ENCODE measurements around the gene AURKAIP1. TPM values are rescaled to one million over a fixed set of nuclear protein-coding genes. Genes with fewer than 3 reads are reported as not detected.

Gene AURKAIP1
- total and polyA plus RNA-seq, 2 of the 4 experiments (the other 2 are of a cell fraction), result 45.7 to 107 TPM

DNA sequence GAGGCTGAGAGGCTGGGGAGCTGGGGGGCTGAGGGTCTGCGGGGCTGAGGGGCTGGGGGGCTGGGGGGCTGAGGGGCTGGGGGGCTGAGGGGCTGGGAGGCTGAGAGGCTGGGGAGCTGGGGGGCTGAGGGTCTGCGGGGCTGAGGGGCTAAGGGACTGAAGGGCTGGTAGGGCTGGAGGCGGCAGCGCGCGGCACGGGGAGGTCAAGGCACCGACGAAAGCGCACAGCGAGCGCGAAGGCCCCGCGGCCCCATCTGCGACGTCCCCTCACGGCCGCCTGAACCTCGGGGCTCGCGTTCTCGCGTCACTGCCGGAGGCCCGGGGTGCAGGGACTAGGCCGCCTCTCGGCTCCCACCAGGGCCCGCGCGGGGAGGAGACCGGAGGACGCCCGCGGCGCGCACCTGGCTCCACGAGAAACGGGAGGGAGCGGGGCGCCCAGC, 50.9 kb downstream of the AURKAIP1 start:
- ATAC-seq (ENCODE audit: low read depth) (peak; percentile 43; the same call in 1 of the 2 replicates), DNase-seq (no peak)
- H3K56ac ChIP-seq (ENCODE audit: extremely low read depth, insufficient read depth, low read length), result no peak overlapping the region
- POLR2A ChIA-PET (ENCODE audit: unreplicated experiment), result no interaction called here
- peak overlapping the region; percentile 99 for H3K4me3 ChIP-seq (ENCODE audit: insufficient read depth, low read depth, low read length)
- H4K8ac ChIP-seq (ENCODE audit: low read depth in 2 of 2, low read length in 2 of 2), result peak overlapping the region; percentile 74 to 88; a peak in 3 of 4 replicates
- H3K9me1 ChIP-seq (ENCODE audit: insufficient read depth, low read length), result peaks cover 2% of the 10 kb centered on the region
- in situ Hi-C loops (cut with MboI; ENCODE audit: low sequenced_read_pairs) (no loop called here), intact Hi-C loops (cut with micrococcal nuclease) (no loop called here), dilution Hi-C loops (cut with HindIII; ENCODE audit: low sequenced_read_pairs, unreplicated experiment) (no loop called here)
- H3K27me3 ChIP-seq (ENCODE audit: control insufficient read depth, insufficient read depth, low read length), result no peaks in the 10 kb centered on the region
- no peaks in the 10 kb centered on the region for H3K9me3 ChIP-seq (ENCODE audit: control insufficient read depth, insufficient read depth, low read length)
- H2AK5ac ChIP-seq (ENCODE audit: low read depth, low read length), result peak overlapping the region; percentile 82
- H2BK20ac ChIP-seq (ENCODE audit: low read depth, low read length), result no peak overlapping the region
- peak overlapping the region; percentile 51; the same call in 1 of the 2 replicates for H3K23ac ChIP-seq (ENCODE audit: low read depth, low read length)
- peaks cover 0 to 59% of the 10 kb centered on the region in 2 experiments for H3K79me1 ChIP-seq (ENCODE audit: low read depth in 1 of 2, low read length in 2 of 2)
- H2AFZ ChIP-seq (replicated peaks; ENCODE audit: low read length, poor library complexity), result peak overlapping the region; percentile 96
- H2BK120ac ChIP-seq (ENCODE audit: low read depth, low read length), result no peak overlapping the region
- H3K4me2 ChIP-seq (ENCODE audit: low read depth, low read length), result peak overlapping the region; percentile 55; the same call in 1 of the 2 replicates
- peak overlapping the region; percentile 96 for H2AK9ac ChIP-seq (replicated peaks; ENCODE audit: low read depth, low read length, poor library complexity)
- no TSS peak for BruUV-seq (replicated peaks)
- H3K4ac ChIP-seq (ENCODE audit: low read depth, low read length), result peak overlapping the region; percentile 70
- peak overlapping the region; percentile 42; the same call in 1 of the 2 replicates for H4K5ac ChIP-seq (ENCODE audit: low read depth, low read length)
- no peak for TF ChIP-seq POLR2A (IDR thresholded peaks at IDR 0.05; ENCODE audit: low read depth, low read length)
- TF ChIP-seq, protein P1, sequence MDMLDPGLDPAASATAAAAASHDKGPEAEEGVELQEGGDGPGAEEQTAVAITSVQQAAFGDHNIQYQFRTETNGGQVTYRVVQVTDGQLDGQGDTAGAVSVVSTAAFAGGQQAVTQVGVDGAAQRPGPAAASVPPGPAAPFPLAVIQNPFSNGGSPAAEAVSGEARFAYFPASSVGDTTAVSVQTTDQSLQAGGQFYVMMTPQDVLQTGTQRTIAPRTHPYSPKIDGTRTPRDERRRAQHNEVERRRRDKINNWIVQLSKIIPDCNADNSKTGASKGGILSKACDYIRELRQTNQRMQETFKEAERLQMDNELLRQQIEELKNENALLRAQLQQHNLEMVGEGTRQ (IDR thresholded peaks at IDR 0.05; ENCODE audit: low read depth, low read length), result no peak
- TF ChIP-seq MAZ (IDR thresholded peaks at IDR 0.05; ENCODE audit: borderline replicate concordance, low read depth, low read length), result no peak
- TF ChIP-seq MAFK (IDR thresholded peaks at IDR 0.05; ENCODE audit: low read depth, low read length), result no peak
- no peak for TF ChIP-seq RCOR1 (IDR thresholded peaks at IDR 0.05; ENCODE audit: insufficient replicate concordance, low read length)
- no peak for TF ChIP-seq FOS (IDR thresholded peaks at IDR 0.05; ENCODE audit: low read depth, low read length)
- TF ChIP-seq CHD1 (IDR thresholded peaks at IDR 0.05; ENCODE audit: low read depth, low read length), result no peak
- no peak for TF ChIP-seq RAD21 (IDR thresholded peaks at IDR 0.05; ENCODE audit: low read length)
- TF ChIP-seq NFE2L2 (IDR thresholded peaks at IDR 0.05; ENCODE audit: low read depth, low read length), result no peak
- TF ChIP-seq ELK1 (IDR thresholded peaks at IDR 0.05; ENCODE audit: borderline replicate concordance, low read depth, low read length), result no peak
- H2BK15ac ChIP-seq (ENCODE audit: low read depth, low read length), result no peak overlapping the region
- peaks cover 20% of the 10 kb centered on the region for H3K36me3 ChIP-seq (ENCODE audit: control insufficient read depth, insufficient read depth, low read length)
- CTCF ChIA-PET, result no interaction called here
- H4K91ac ChIP-seq (ENCODE audit: insufficient read depth, low read depth, low read length), result peak overlapping the region; percentile 75; the same call in 1 of the 2 replicates
- no peak overlapping the region for H3K18ac ChIP-seq (ENCODE audit: low read depth, low read length)
- peak overlapping the region; percentile 90 for H3K9ac ChIP-seq (ENCODE audit: low read depth, low read length)
- peak overlapping the region; percentile 75 for H3K27ac ChIP-seq (ENCODE audit: insufficient read depth, low read length)
- H3K14ac ChIP-seq (replicated peaks; ENCODE audit: low read depth, low read length), result peak overlapping the region; percentile 45; the same call in 1 of the 2 replicates
- 0% methylated on average over 18 of the region's 41 CpGs; no CpG with 5 or more reads in 1 of the 2 experiments for WGBS, 2 experiments (ENCODE audit: extremely low coverage in 2 of 2, insufficient read length in 1 of 2)
- peaks cover 53% of the 10 kb centered on the region for H4K20me1 ChIP-seq (ENCODE audit: insufficient read depth, low read length)
- H3K4me1 ChIP-seq (ENCODE audit: control insufficient read depth, insufficient read depth, low read length), result peaks cover 9% of the 10 kb centered on the region; the same call in 1 of the 2 replicates
- peak overlapping the region; percentile 69 for H2BK5ac ChIP-seq (ENCODE audit: low read depth, low read length, poor library complexity, severe bottlenecking)
